Measurements from ENCODE around the gene C17orf114.

Gene C17orf114

DNA sequence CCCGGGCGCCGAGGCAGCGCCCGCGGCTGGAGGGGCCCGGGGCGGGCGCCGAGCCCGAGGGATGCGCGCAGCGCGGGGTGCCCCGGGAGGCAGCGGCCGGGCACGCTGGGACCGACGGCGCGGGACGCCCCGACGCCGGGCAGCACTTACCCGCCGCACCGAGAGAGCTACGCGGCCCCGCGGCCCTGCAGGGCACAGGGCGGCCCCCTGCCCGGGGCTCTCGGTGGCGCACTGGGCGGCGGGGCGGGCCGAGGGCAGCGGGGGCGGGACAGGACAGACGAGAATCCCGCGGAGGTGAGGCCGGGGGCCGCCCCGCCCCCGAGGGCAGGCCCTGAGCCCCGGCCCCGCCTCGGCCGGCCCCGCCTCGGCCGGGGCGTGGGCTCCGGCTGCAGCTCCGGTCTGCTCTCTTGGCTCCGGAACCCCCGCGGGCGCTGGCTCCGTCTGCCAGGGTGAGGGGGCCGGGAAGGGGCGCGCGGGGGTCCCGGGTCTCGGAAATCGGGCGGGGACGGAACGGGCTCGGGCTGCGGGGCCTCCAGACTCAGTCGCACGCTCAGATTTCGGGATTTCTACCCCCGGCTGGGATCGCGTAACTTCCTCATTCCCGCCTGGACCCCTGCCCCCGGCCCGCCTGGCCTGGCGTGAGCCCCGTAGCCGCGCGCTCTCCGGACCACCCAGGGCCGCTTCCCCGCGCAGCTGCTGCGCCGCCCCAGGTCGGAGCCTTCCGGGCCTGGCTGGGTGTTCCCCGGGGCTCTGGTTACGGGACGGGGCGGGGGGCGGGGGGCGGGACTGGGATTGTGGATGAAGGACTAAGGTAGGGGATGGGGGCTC lies 4.9 kb upstream of the C17orf114 start, which contains the start of gene PLD2:
Gene PLD2, plus strand, starts transcription at position 376 of the 828 bp plus-strand sequence. CDS start 621 bp downstream, outside the sequence.
- H3K4me3 Mint-ChIP-seq (ENCODE audit: low read depth, unreplicated experiment), result peak within 1 kb of the TSS; percentile 66
- H3K4me1 Mint-ChIP-seq (ENCODE audit: low read depth, unreplicated experiment), result peaks cover 12% of the 10 kb centered on the region
- peak; percentile 87 for DNase-seq
- intact Hi-C loops (cut with micrococcal nuclease; ENCODE audit: unreplicated experiment), result no loop called here
- H3K27me3 Mint-ChIP-seq (ENCODE audit: unreplicated experiment), result no peaks in the 10 kb centered on the region
- H3K9me3 Mint-ChIP-seq (ENCODE audit: low read depth, unreplicated experiment), result no peaks in the 10 kb centered on the region
- H3K36me3 Mint-ChIP-seq (ENCODE audit: insufficient read depth, unreplicated experiment), result peaks cover 12% of the 10 kb centered on the region
- H3K27ac Mint-ChIP-seq (ENCODE audit: unreplicated experiment), result no peak within 1 kb of the TSS
- CTCF ChIA-PET, result interaction anchor here (0.6 to 0.9 kb wide), 2 partner anchors 10 to 17 kb away, joined by 3 to 4 read pairs; no protein-coding TSS in a partner anchor
- TF ChIP-seq, protein P1, sequence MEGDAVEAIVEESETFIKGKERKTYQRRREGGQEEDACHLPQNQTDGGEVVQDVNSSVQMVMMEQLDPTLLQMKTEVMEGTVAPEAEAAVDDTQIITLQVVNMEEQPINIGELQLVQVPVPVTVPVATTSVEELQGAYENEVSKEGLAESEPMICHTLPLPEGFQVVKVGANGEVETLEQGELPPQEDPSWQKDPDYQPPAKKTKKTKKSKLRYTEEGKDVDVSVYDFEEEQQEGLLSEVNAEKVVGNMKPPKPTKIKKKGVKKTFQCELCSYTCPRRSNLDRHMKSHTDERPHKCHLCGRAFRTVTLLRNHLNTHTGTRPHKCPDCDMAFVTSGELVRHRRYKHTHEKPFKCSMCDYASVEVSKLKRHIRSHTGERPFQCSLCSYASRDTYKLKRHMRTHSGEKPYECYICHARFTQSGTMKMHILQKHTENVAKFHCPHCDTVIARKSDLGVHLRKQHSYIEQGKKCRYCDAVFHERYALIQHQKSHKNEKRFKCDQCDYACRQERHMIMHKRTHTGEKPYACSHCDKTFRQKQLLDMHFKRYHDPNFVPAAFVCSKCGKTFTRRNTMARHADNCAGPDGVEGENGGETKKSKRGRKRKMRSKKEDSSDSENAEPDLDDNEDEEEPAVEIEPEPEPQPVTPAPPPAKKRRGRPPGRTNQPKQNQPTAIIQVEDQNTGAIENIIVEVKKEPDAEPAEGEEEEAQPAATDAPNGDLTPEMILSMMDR (IDR thresholded peaks at IDR 0.05; ENCODE audit: unreplicated experiment), result no peak
- no TSS peak for BruUV-seq (replicated peaks)

DNA sequence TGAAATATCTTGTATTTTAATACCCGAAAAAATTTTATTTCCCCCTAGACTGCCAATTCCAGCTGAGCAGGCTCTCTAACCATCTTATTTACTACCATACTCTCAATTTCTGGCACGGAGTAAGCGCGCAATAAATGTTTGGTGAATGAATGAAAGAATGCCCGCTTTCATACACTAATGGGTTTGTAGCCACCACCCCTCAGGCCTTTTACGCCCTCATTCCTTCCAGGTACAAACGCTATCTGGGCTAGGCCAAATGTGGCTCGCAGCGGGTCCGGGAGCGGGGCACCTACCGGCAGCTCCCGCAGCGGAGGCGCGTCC lies 4.3 kb upstream of the C17orf114 start:
- intact Hi-C loops (cut with micrococcal nuclease; ENCODE audit: unreplicated experiment), result no loop called here
- Mint-ChIP-seq H3K27me3 (ENCODE audit: unreplicated experiment) (no peaks in the 10 kb centered on the region), H3K36me3 (ENCODE audit: insufficient read depth, unreplicated experiment) (peaks cover 12% of the 10 kb centered on the region), H3K27ac (ENCODE audit: unreplicated experiment) (no peak overlapping the region), H3K9me3 (ENCODE audit: low read depth, unreplicated experiment) (no peaks in the 10 kb centered on the region), H3K4me1 (ENCODE audit: low read depth, unreplicated experiment) (peaks cover 12% of the 10 kb centered on the region), H3K4me3 (ENCODE audit: low read depth, unreplicated experiment) (peak overlapping the region; percentile 30)
- DNase-seq, result no peak
- no TSS peak for BruUV-seq (replicated peaks)
- CTCF ChIA-PET, result interaction anchor here (0.9 kb wide), 1 partner anchor 16 kb away, joined by 4 read pairs; no protein-coding TSS in a partner anchor
- TF ChIP-seq, protein P1 (IDR thresholded peaks at IDR 0.05; ENCODE audit: unreplicated experiment), result no peak

DNA sequence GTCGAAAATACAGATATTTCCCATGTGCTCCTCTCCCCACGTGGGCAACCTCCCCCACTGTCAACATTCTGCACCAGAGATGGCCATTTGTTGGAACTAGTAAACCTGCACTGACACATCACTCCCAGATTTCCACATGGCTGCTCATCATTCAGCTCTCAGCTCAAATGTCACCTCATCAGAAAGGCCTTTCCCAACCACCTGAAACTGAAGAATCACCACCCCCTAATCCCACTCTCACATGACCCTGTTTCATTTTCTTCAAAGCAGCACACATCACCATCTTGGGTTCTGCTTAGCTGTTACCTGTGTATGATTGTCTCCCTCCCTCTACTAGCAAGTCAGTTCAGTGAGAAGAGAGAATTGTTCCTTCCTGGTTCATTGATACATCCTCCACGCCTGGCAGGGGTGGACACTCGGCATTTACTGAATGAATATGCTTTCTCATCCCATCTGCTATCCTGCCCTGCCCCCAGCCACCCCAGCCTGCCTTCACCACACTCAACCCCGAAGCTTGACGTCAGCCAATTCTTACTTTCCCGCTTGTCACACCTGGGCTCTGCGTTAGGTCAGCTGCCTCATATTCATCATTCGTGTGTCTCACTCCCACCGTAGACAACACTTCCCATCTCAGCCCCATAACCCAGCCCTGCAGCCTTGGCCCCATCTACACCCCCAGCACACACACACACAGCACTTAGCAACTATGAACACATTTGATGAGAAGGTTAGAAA lies 1.5 kb downstream of the C17orf114 start:
- H3K9me3 Mint-ChIP-seq (ENCODE audit: low read depth, unreplicated experiment), result no peaks in the 10 kb centered on the region
- CTCF ChIA-PET, result interaction anchor here (0.7 kb wide), 1 partner anchor 21 kb away, joined by 3 read pairs; no protein-coding TSS in a partner anchor
- H3K27me3 Mint-ChIP-seq (ENCODE audit: unreplicated experiment), result no peaks in the 10 kb centered on the region
- no peak overlapping the region for H3K4me3 Mint-ChIP-seq (ENCODE audit: low read depth, unreplicated experiment)
- intact Hi-C loops (cut with micrococcal nuclease; ENCODE audit: unreplicated experiment), result no loop called here
- H3K27ac Mint-ChIP-seq (ENCODE audit: unreplicated experiment), result no peak overlapping the region
- no peak for DNase-seq
- BruUV-seq (replicated peaks), result no TSS peak
- H3K36me3 Mint-ChIP-seq (ENCODE audit: insufficient read depth, unreplicated experiment), result peaks cover 12% of the 10 kb centered on the region
- no peaks in the 10 kb centered on the region for H3K4me1 Mint-ChIP-seq (ENCODE audit: low read depth, unreplicated experiment)
- TF ChIP-seq, protein P1 (IDR thresholded peaks at IDR 0.05; ENCODE audit: unreplicated experiment), result no peak

DNA sequence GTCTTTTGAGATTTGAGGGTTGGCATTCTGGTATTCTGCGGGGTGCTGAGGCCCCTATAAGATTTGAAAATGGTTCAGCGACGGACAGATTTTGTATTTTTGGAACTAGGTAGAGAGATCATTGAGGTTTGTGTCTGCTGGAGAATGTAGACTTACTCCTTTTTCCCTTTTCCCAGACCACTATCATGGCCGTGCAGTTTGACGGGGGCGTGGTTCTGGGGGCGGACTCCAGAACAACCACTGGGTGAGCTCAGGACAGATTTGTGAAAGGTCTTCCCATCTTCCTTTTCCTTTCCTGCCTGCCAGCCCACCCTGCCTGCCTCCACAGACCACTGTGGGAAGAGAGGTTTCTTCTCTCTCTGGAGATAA lies 5.6 kb downstream of the C17orf114 start:
- H3K4me3 Mint-ChIP-seq (ENCODE audit: low read depth, unreplicated experiment), result peak overlapping the region; percentile 87
- TF ChIP-seq, protein P1 (IDR thresholded peaks at IDR 0.05; ENCODE audit: unreplicated experiment), result no peak
- H3K36me3 Mint-ChIP-seq (ENCODE audit: insufficient read depth, unreplicated experiment), result peaks cover 13% of the 10 kb centered on the region
- H3K4me1 Mint-ChIP-seq (ENCODE audit: low read depth, unreplicated experiment), result no peaks in the 10 kb centered on the region
- no TSS peak for BruUV-seq (replicated peaks)
- CTCF ChIA-PET, result interaction anchor here (1.0 to 1.1 kb wide), 3 partner anchors 11 to 87 kb away, joined by 3 read pairs; partner anchors contain the start of gene PLD2
- no peaks in the 10 kb centered on the region for H3K27me3 Mint-ChIP-seq (ENCODE audit: unreplicated experiment)
- DNase-seq, result peak; percentile 49
- H3K27ac Mint-ChIP-seq (ENCODE audit: unreplicated experiment), result peak overlapping the region; percentile 75
- intact Hi-C loops (cut with micrococcal nuclease; ENCODE audit: unreplicated experiment), result loop anchor here (5.0 kb wide), 1 partner anchor 84 kb away; the partner anchor contains the start of gene ARRB2
- no peaks in the 10 kb centered on the region for H3K9me3 Mint-ChIP-seq (ENCODE audit: low read depth, unreplicated experiment)
